Stimulated activated CD8-positive, alpha-beta memory T cell treated with anti-CD3 and anti-CD28 coated beads, Interleukin-2, amount 100 ng/mL, for 1 hour (primary cell): Measurements from ENCODE around the gene SERTAD1.
"Not testable (repeated sequence)": the region's sequence is repeated elsewhere in the genome, so short reads cannot be mapped to it uniquely, and the experiment has no call there.

Experiments used
- DNase-seq, 2 donors: peaks; one replicate each; pipeline ENCODE4 v3.0.0-alpha.2; 2020; ENCODE audit warnings: low read depth in 2 of 2

SERTAD1 gene

DNA sequence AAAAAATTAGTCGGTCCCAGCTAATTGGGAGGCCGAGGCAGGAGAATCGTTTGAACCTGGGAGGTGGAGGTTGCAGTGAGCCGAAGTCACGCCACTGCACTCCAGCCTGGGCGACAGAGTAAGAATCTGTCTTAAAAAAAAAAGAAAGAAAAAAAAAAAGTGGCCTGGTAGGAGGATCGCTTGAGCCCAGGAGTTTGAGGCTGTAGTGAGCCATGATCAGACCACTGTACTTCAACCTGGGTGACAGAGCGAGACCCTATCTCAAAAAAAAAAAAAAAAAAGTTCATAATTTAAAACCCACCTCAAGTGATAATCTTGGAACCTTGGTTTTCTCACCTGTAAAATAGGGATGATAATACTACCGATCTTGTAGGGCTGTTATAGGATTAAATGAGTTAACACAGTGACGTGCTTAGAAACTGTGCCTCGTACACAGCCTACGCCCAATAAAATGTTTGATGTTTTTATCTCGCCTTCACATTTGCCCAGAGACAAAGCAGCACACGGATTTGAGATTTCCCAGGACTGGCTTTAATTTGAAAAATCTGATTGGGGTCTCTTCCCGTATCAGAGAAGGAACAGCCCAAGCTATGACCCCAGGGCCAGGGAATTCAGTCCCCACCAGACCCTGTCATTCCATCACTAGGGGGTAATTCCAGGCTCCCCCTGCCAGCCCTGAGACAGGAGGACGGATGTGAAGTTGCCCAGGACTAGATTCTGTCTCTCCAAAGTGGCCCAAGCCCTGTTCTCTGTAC lies 3.6 kb downstream of the SERTAD1 start:
- DNase-seq = no peak

DNA sequence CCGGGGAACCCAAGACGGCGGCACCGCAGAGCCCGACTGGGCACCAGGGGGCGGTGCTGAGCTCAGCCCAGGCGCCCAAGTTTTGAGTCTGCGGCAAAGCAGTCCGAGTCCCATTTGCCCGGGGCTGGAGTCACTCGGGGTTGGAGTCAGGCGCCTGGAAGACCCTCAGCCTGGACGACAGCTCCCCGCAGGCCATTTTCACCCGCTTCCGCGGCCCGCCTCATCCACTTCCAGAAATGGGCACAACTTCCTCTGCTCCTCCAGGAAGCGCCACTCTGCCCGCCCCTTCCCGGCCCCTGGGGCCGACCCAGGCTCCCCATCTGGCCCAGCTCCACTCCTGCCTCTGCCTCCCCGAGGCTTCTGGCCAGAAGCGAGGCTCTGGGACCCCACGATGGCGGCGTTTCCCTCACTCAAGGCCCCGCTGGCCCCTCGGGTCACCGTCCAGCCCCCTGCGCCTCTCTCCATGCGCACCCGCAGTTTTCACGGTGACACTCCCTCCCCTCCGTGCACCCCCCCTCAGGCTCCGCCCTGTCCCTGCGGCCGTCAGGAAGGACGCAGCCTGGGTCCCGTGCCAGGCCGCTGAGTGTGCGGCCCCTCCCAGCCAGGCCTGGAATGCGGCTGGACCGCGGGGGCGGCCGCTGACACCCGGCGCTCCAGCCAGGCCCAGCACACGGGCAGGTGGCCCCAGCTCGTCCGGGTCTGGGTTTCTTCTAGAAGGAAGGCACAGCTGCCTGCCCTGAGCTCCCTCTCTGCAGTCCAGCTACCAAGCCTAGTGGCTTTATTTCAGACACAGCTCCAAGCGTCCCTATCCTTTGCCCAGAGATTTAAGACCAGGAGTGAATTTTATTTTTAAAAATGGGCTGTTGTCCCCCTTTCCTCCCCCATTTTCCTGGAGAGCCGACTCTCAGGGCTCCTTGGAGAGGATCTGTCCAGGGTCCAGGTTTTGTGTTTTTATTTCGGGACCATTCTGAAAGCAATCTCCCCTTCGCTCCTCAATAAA lies 4.7 kb downstream of the SERTAD1 start:
- peak; percentile 58 for DNase-seq

DNA sequence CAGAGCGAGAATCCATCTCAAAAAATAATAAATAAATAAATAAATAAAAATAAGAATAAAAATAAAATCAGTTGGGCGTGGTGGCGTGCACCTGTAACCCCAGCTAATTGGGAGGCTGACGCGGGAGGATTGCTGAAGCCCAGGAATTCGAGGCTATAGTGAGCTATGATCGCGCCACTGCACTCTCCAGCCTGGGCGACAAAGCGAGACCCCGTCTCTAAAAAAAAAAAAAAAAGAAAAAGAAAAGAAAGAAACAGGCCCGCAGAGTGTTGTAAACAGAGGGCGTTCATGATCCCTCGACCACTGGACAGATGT lies 5.4 kb downstream of the SERTAD1 start:
- DNase-seq = no peak

DNA sequence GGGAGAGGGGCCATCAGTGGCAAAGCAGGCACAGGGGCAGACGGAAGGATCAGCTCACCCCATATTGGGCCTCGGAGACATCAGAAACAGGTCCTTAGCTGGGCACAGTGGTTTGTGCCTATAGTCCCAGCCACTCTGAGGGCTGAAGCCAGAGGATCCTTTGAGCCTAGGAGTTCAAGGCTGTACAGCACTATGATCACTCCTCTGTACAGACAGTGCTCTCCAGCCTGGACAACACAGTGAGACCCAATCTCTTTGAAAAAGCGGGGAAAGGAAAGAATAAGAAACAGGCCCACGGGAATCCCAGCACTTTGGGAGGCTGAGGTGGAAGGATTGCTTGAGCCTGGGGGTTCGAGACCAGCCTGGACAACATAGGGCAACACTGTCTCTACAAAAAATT lies 6.0 kb downstream of the SERTAD1 start:
- DNase-seq = no peak

DNA sequence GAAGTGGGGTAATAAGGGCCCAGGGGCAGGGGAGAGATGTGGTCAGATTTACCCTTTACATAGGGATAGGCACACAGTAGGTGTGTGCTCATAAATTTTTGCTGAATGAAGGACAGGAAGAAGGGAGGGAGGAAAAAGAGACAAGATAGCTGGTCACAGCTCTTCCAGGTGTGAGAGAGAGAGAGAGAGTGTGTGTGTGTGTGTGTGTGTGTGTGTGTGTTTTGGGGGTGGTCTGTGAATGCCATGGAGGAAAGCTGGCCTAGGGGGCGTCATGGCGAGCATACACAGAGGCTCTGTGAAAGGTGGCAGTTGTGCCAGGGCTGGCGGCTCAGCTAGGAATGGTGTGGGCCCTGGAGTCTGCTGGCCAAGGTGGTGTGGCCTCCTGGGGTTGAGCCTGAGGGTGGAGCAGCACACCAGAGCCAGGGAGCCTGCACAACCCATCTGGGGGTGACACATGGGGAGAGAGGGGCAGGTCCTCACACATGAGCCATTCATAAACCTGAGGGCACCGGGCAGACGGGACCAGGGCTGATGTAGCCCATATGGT lies 6.7 kb downstream of the SERTAD1 start:
- DNase-seq = no peak

DNA sequence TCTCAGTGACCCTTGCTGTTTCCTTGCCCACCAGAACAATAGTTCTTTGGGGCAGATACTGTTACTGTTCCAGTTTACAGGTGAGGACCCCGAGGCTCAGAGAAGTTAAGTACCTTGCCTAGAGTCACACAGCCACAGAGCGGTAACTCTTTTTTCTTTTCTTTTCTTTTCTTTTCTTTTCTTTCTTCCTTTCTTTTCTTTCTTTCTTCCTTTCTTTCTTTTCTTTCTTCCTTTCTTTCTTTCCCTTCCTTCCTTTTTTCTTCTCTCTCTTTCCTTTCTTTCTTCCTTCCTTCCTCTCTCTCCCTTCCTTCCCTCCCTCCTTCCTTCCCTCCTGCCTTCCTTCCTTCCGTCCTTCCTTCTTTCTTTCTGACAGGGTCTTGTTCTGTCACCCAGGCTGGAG lies 7.8 kb downstream of the SERTAD1 start:
- DNase-seq = no peak

DNA sequence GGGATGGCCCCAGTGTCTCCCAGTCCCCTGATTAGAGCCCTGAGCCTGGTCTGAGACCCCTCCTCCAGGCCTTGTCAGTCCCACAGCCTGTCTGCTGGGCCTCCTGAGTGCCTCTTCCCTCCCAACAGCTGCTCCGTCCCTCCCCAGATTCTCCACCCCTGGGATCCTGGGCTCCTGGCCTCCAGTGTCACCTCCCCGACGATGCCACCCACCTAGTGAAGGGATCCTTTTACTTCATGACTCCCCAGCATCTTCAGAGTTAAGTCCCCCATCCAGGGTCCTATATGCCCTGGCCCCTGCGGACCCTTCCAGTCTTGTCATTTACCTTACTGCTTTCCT lies 8.2 kb downstream of the SERTAD1 start:
- DNase-seq = no peak

DNA sequence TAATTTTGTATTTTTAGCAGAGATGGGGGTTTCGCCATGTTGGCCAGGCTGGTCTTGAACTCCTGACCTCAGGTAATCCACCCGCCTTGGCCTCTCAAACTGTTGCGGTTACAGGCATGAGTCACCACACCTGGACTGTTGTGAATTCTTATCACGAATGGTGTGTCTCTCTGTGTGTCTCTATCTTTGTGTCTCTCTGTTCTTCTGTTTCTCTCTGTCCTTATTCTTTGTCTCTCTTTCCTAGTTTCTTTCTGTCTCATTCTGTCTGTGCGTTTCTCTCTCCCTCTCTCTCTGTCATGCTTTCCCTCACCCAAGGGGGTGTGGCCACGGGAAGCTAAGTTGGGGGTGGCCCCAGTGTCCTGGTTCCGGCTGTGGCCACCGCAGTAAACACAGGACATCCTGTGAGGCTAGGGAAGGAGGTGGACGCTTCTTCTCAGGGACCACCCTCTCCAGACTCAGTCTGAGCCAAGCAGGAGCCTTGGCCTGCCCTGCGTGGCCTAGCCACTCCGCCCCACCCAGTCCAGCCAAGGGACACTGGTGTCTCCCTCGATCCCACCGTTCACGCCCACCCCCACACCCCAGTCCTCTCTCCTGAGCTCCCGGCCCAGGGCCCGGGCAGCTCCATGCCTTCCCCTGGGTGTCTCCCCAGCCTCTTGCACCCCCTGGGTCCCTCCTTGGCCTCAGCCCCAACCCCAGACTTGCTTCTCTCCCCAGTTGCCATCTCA lies 8.7 kb downstream of the SERTAD1 start:
- DNase-seq = no peak

DNA sequence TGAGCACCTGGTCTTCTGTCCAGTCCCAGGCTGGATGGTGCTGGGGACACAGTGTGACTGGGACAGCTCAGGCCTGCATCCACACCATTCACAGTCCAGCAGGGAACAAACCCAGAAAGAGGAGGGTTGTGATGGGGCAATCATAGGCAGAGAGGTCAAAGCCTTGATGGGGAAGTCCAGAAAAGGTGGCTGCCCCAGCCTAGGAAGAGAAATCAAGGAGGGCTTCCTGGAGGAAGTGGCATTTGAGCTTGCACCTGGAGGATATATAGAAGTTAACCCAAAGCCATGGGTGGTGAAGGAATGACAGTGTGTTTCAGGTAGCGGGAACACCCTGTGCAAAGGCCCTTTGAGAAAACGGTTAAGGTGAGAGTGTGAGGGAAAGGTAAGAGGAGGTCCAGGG lies 10.0 kb downstream of the SERTAD1 start:
- no peak for DNase-seq

DNA sequence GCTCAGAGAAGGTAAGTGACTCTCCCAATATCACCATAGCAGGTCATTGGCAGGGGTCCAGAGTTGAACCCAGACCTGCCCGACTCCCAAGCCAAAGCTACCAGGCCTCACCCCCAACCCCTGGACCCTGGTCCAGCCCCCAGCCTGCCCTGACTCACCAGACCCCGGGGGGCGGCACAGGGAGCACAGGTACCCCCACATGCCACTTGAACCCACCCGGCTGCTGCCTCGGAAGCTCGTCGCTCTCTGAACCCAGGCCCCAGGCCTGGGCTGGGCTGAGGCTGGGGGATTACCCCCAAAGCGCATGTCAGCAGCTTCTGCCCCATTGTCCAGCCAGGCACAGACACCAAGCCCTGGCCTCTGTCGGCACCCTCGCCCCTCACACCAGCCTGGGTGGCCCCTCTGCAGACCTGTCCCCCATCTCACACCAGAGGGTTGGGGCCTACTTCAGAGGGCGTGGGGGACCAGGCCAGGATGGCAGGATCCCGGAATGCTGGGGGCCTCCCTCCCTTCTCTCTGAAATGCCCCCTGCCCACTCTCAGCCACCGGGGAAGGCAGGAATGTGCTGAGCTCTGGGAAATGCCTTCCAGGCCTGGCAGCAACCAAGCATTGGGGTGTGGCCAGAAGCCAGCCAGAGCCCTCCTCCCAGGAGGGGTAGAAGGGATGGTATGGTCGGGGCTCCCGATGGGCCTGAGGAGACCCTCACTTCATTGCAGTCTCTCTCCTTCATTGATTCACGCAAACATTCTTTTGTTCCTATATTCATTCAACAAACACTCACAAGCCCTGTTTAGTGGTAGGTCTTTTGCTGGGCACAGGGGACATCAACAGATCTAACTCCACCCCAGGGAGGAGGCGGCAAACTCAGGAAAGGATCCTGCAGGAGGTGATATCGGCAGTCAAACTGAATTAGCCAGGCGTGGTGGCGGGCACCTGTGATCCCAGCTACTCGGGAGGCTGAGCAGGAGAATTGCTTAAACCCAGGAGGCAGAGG lies 11.0 kb downstream of the SERTAD1 start:
- DNase-seq = no peak

DNA sequence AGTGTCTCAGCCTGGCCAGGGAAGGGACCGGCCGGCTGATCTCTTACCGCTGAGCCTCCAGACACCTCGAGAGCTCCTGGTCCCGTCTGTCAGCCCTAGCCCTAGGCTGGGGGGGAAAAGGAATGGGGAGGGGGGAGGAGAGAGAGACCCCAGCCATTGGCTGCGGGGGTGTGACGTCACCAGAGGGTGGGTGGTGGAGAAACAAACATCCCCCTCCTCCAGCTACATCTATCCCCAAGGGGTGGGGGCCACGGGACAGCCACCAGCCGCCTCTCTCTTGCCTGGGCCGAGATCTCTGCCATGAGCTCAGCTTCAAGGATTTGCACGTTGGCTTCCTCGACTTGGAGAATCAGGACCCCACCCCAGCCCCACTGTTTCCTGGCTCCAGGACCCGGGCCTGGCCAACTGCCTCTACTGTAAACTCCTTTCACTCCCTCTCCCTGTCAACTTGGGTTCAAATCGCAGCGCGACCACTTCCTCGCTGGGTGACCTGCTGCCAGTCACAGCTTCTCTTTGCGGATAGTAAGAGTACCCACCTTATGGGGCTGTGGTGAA lies 12.4 kb downstream of the SERTAD1 start, which contains the start of gene PRX:
TSS of gene PRX (minus strand) at position 88 of the 555 bp plus-strand sequence. CDS start 5,446 bp downstream, outside the sequence.
- DNase-seq = no peak

DNA sequence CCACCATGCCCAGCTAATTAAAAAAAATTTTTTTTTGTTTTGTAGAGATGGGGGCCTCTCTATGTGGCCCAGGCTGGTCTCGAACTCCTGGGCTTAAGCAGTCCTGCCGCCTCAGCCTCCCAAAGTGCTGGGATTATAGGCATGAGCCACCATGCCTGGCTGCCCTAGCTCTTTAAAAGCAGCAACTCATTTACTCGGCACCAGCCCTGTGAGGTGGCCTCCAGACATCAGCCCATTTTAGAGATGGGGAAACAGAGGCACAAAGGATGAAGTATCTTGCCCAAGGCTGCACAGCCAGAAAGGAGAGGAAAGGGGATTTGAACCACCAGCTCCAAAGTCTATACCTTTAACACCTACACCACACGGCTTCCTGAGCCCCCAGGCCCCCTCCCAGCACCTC lies 12.9 kb downstream of the SERTAD1 start:
- DNase-seq = no peak

DNA sequence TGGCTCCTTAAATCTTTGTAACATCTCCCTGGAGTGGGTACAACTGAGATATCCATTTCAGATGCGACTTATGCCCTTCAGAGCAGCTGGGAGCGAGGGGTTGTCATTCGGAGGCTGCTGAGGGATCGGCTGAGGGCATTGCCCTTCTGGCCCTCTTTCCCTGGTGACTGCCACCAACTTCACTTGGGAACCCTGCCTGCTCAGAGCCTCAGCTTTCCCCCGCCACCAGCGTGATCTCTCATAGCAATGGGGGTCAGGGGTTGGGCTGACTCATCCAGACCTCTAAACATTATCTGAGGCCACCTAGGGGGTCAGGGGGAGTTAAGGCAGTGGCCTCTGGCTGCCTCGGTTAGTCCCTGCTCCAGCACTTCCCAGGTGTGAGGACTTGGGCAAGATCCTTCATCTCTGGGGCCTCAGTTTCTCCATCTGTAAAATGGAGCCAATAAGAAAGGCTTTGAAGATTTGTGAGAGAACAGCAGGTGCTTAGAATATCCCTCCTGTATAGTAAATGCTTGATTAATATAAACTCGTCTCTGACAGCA lies 13.8 kb downstream of the SERTAD1 start:
- DNase-seq = no peak

DNA sequence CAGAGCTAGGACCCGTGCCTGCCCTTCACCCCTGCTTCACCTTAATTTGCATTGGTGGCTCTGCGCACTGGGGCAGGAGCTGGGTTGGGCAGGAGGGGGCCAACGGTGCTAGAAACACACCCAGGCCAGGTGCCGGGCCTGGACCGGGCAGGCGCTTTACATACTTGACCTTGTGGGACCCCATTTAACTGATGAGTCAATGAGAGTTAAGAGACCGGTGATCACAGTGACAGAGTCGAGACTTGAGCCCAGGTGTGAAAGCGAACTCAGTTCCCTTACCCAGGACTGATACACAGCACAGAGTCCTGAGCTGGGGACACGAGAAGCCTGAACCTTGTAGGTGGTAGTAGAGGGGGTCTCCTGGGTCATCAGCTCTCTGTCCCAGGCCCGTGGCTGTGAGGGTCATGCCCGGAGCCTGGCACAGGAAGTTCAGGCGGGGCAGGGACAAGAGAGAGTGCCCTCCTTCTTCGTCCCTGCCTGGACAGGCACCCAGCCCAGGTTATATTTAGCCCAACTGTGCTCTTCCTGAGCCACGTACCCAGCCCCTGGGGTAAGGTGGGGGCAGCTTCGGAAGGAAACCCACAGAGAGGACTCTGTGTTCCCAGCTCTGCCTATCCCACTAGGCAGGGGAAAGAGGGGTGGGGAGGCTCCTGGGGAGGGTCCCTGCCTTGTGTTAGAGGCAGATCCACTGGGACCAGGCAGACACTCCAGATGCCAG lies 14.5 kb downstream of the SERTAD1 start:
- no peak for DNase-seq

DNA sequence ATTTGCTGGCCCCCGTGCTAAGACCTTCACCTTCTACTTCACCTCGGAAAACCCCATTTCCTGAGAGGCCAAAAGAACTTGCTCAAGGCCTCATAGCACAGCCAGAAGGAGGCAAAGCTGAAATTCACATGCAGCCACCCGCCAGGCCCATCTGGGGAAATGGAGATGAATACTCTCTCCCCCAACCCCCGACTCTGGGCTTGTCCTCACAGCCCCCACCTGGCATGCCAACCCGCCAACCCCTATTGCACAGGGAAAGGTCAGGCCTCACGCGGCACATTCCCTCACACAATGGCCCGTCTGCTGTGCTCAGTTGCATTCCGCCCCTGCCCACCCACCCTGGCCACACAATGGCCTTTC lies 15.8 kb downstream of the SERTAD1 start:
- no peak for DNase-seq

DNA sequence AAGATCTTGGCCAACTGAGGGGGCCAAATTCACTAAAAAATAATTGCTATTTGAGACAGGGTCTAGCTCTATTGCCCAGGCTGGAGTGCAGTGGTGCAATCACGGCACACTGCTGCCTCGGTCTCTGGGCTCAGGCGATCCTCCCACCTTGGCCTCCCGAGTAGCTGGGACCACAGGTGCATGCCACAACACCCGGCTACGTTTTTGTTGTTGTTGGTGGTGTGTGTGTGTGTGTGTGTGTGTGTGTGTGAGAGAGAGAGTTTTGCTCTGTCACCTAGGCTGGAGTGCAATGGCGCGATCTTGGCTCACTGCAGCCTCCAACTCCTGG lies 17.2 kb downstream of the SERTAD1 start:
- not testable (repeated sequence) for DNase-seq

DNA sequence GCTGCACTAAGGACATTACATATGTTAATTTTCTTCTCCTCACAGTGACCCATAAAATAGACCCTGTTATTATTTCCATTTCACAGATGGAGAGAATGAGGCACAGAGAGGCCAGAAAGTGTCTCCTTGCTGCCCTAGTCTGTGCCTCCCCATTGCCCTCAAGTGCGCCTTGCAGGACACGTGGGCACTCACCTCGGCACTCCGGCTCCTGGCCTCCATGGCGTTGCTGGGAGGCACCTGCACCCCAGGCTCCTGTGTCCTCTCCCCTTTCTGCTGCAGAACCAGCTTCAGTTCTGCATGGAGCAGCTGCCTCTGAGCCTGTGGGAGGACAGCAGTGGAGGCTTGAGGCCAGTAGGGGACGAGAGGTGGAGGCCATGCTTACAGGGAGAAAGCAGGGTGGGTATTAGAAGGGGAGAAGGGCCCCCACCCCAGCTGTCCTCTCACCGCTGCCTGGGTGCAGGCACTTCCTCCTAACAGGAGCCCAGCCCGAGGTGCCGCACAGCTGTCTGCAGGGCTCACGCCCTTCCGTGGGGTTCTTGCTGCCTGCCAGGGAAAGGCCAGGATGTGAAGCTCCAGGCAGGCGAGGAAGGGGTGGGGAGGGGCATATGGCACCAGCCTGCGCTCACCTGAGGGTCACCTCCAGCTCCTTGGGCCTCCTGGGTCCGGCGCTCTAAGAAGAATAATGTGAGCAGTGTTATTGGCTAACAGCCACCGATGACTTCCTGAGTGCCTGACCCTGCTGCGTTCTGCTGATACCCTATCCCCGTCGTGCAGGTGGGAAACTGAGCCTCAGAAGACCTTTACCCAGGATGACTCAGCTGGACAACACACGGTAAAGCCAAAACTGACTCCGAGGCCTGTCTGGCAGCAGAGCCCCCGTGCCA lies 17.8 kb downstream of the SERTAD1 start:
- DNase-seq = no peak

DNA sequence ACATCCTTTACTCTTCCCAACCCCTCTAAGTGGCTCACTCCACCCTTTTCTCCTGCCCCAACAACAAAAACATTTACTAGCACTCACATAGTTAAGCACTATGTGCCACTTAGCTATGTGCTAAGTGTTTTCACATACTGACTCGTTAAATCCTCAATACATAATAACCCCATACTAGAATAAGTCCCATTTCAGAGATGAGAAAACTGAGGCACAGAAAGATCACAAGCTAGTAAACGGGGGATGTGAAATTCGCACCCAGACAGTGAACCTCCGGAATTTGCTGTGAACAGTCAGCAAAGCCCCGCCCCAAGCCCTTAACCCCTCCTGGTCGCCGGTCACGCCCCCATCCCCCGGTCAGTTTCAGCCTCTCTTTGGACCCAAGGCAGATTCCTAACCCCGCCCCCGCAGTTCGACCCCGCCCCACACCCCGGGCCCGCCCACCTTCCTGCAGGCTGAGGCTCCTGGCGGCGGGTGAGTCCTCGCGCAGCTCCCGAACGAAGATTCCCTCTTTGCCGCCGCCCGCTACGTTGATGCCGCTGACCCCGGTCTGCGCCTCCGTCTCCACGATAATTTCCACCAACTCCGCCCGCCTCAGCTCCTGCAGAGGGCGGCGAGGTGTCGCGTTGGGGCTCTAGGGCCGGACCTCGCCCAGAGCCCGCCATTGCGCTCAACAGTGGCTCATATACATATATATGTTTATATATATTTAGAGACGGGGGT lies 22.4 kb downstream of the SERTAD1 start:
- peak; percentile 43 to 58 for DNase-seq
